Endothelial cell (in vitro differentiated cells): ENCODE results near the gene DMD. TPM values are rescaled to one million over a fixed set of nuclear protein-coding genes. Genes with fewer than 3 reads are reported as not detected.

ENCODE experiments used
- DNase-seq: peaks from one replicate; pipeline ENCODE4 v3.0.0; 2021; ENCODE audit warnings: low spot score
- H3K27ac Mint-ChIP-seq: one replicate; pipeline ENCODE4 v1.8.0; 2021; ENCODE audit warnings: mixed read lengths, inconsistent platforms; ENCODE audit not compliant: unreplicated experiment
- H3K27me3 Mint-ChIP-seq: one replicate; pipeline ENCODE4 v1.8.0; 2021; ENCODE audit warnings: mild to moderate bottlenecking, moderate library complexity, mixed read lengths, inconsistent platforms; ENCODE audit not compliant: unreplicated experiment
- H3K36me3 Mint-ChIP-seq: one replicate; pipeline ENCODE4 v1.8.0; 2021; ENCODE audit warnings: mild to moderate bottlenecking, low read depth, mixed read lengths, inconsistent platforms; ENCODE audit not compliant: unreplicated experiment
- H3K4me1 Mint-ChIP-seq: one replicate; pipeline ENCODE4 v1.8.0; 2021; ENCODE audit warnings: mild to moderate bottlenecking, mixed read lengths, inconsistent platforms; ENCODE audit not compliant: unreplicated experiment
- H3K4me3 Mint-ChIP-seq: one replicate; pipeline ENCODE4 v1.8.0; 2021; ENCODE audit warnings: mild to moderate bottlenecking, mixed read lengths, inconsistent platforms; ENCODE audit not compliant: unreplicated experiment
- H3K9me3 Mint-ChIP-seq: one replicate; pipeline ENCODE4 v1.8.0; 2021; ENCODE audit warnings: mixed read lengths, inconsistent platforms; ENCODE audit not compliant: unreplicated experiment
- CTCF ChIP-seq: fragments of 200-600 bp; sonication (generic); IDR thresholded peaks from one replicate; pipeline ENCODE4 v1.5.0; 2021; ENCODE audit warnings: antibody characterized with exemption; ENCODE audit not compliant: unreplicated experiment
- total RNA-seq: library from RNA; stranded (reverse); fragmentation: NEBNext Ultra II Directional; extraction: Animal tissue kit (Norgen Biotek cat#: 25700); gene quantifications from one replicate; pipeline ENCODE4 v1.2.1, GENCODE V29; 2021; ENCODE audit not compliant: unreplicated experiment

DMD gene
- total RNA-seq, 1 donor from 2014 or later, result 5.5 TPM

DNA sequence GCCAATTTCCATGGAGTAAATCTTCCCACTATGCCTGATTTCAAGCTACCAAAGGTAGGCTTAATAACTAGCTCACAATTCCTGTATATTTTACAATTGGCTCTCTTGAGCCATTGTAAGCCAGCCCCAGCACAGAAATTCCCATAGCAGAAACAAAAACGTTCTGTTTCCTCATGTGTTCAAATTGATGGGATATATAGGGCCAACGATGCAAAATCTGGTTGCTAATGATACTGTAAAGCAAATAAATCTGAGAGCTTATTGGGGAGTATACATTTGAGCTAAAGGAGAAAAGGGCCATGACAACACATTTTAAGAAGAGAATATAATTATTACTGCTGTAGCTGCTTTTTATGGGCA is 1872.4 kb downstream of the DMD start:
- H3K36me3 Mint-ChIP-seq, result no peaks in the 10 kb centered on the region
- no peak for DNase-seq
- no peak overlapping the region for H3K27ac Mint-ChIP-seq
- H3K27me3 Mint-ChIP-seq, result no peaks in the 10 kb centered on the region
- no peaks in the 10 kb centered on the region for H3K9me3 Mint-ChIP-seq
- H3K4me1 Mint-ChIP-seq, result no peaks in the 10 kb centered on the region
- H3K4me3 Mint-ChIP-seq, result no peak overlapping the region
- no peak for TF ChIP-seq CTCF

DNA sequence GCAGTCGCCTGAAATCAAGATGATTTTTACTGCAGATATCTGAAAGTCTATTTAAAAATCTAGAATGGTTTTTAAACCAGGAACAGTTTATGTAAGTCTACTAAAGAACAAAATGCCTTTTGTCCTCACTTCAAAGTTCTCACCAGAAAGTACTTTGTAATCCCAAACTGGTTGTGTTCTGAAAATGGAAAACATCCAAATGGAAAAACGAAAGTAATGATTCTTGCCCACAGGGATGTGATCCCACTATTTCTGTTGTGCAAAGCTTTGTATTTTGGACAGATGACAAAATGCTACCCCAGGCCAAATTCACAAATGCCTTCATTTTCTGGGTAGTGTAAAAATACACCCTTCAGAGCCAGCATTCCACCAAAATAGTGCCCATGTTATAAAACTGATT is 1874.0 kb downstream of the DMD start:
- Mint-ChIP-seq H3K4me3 (no peak overlapping the region), H3K27ac (no peak overlapping the region), H3K4me1 (no peaks in the 10 kb centered on the region), H3K27me3 (no peaks in the 10 kb centered on the region), H3K9me3 (no peaks in the 10 kb centered on the region), H3K36me3 (no peaks in the 10 kb centered on the region)
- TF ChIP-seq CTCF, result no peak
- DNase-seq, result no peak

- Mint-ChIP-seq H3K27me3 (no peaks in the 10 kb centered on the region), H3K27ac (no peak overlapping the region), H3K36me3 (no peaks in the 10 kb centered on the region), H3K4me1 (no peaks in the 10 kb centered on the region), H3K4me3 (no peak overlapping the region), H3K9me3 (no peaks in the 10 kb centered on the region)
- DNase-seq, result no peak
- TF ChIP-seq CTCF, result no peak
Observed at GRCh38 chrX:31336419-31336818, 1874.9 kb downstream of the DMD start.

DNA sequence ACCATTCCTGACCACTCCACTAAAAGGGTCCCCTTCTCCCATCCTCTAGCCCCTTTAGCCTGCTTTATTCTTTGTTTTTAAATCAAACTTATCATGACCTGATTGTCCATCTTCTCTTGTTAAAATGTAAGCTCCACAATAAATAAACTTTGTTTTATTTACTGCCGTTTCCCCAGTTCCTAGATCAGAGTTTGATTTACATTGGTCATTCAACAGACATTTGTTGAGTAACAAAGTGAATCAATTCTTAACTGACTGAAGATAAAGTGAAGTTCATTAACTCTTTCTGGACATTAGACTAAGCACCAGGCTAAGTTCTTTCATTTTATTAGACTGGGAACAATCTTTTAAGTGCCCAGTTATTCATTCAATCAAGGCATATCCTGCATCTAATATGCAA is 1876.4 kb downstream of the DMD start:
- Mint-ChIP-seq H3K4me1 (no peaks in the 10 kb centered on the region), H3K27me3 (no peaks in the 10 kb centered on the region), H3K36me3 (no peaks in the 10 kb centered on the region), H3K4me3 (no peak overlapping the region), H3K27ac (no peak overlapping the region), H3K9me3 (no peaks in the 10 kb centered on the region)
- no peak for TF ChIP-seq CTCF
- no peak for DNase-seq

DNA sequence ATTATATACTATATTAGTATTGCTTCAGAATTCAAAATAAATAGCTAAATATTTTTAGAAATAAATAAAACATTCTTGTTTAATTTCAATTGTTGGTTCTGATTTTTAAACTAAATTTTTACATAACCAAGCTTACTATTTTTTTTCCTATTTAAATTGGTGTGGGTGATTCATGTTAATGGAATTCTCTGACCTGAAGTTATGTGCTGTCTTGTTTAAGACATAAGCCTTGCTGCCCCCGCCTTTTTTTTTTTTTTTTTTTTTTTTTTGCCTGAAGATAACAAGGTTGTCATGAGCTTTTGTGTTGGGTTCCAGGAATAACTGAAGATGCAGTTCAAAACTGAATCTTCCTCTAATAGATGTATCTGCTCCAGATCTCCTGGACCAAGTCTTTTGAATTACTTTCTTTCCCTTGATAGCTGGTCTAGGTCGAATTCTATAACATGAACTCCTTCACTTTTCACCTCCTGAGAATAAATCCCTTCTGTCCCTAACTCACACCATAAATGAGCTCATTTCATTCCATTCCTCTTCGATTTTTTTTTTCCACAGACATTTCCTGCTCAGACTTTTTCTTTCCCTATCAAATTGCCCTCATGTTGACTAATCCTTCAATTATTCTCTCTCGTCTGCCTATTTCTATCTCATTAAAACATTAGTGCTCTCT is 1878.1 kb downstream of the DMD start:
- Mint-ChIP-seq H3K4me3 (no peak overlapping the region), H3K9me3 (no peaks in the 10 kb centered on the region), H3K27me3 (no peaks in the 10 kb centered on the region), H3K27ac (no peak overlapping the region), H3K4me1 (no peaks in the 10 kb centered on the region), H3K36me3 (no peaks in the 10 kb centered on the region)
- TF ChIP-seq CTCF, result no peak
- no peak for DNase-seq
